ENCODE measurements around the gene CPSF7. TPM values are rescaled to one million over a fixed set of nuclear protein-coding genes. Genes with fewer than 3 reads are reported as not detected.

The CPSF7 gene
- total RNA-seq, 1 donor from 2014 or later = 40.1 TPM

- peak; percentile 96 for DNase-seq (ENCODE audit: low spot score)
- intact Hi-C loops (cut with DNase I) = loop anchor here (1.0 kb wide), 1 partner anchor 29 kb away; the partner anchor contains the start of genes DDB1 and TKFC
Measured at GRCh38 chr11:61361741-61362541, 67.8 kb downstream of the CPSF7 start, which contains the start of the genes CYB561A3 and TMEM138. TSS of gene CYB561A3 (minus strand) at chr11:61361882. CDS start at chr11:61356713, 5,169 bp downstream. TSS of gene TMEM138 (plus strand) at chr11:61362374. CDS start at chr11:61364391, 2,017 bp downstream.

DNA sequence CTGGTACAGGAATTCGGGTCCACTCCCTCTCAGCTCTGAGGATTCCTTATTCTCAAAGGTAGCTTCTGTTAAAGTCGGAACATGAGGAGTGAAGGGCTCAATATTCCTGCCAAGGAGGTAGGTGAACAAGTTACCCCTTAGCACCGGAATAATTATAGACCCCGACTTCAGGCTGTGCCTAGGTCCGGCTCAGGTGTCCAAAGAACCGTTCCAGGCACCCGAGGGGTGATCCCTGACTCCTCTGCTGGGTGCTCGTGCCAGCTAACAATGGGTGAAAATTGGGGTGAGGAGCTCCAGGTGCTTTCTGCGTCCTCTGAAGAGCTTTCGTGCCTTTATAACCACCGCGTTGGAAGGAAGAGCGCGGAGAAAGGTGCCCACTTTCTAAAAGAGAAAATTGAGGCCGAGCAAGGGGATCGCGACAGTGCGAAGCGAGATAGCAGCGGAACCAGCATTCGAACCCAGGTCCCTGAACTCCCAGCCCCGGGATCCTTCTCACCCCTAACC, 68.5 kb downstream of the CPSF7 start:
- no peak for DNase-seq (ENCODE audit: low spot score)
- intact Hi-C loops (cut with DNase I) = no loop called here

GRCh38 chr11:61359516-61359915, 70.3 kb downstream of the CPSF7 start:
- DNase-seq (ENCODE audit: low spot score) = no peak

GRCh38 chr11:61358566-61358965, 71.2 kb downstream of the CPSF7 start:
- no peak for DNase-seq (ENCODE audit: low spot score)

More at GRCh38 chr11:61359516-61359915, 70.3 kb downstream of the CPSF7 start:
- intact Hi-C loops (cut with DNase I) = no loop called here

GRCh38 chr11:61357894-61358239, 71.9 kb downstream of the CPSF7 start:
- intact Hi-C loops (cut with DNase I) = no loop called here

More at GRCh38 chr11:61358566-61358965, 71.2 kb downstream of the CPSF7 start:
- intact Hi-C loops (cut with DNase I) = no loop called here

GRCh38 chr11:61357233-61357893, 72.4 kb downstream of the CPSF7 start:
- no peak for DNase-seq (ENCODE audit: low spot score)
- intact Hi-C loops (cut with DNase I) = no loop called here

More at GRCh38 chr11:61357894-61358239, 71.9 kb downstream of the CPSF7 start:
- no peak for DNase-seq (ENCODE audit: low spot score)

DNA sequence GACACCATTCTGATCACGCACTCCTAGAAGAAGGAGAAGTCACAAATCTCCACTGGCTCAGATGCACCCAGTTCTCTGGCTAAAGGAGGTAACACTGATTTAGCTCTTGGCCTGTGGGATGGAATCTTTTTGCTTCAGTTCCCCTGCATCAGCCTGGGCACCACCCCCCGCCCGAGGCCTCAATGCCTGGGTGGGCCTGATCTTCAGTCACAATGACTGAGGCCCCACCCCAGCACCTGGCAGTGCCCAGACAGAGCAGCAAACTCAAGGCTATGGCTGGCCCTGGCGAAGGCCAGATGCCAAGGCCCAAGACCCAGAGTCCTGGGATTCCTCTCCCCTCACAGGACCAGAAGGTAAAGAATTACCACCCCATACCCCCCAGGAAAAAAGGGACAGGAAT, 73.1 kb downstream of the CPSF7 start:
- intact Hi-C loops (cut with DNase I) = no loop called here
- no peak for DNase-seq (ENCODE audit: low spot score)

DNA sequence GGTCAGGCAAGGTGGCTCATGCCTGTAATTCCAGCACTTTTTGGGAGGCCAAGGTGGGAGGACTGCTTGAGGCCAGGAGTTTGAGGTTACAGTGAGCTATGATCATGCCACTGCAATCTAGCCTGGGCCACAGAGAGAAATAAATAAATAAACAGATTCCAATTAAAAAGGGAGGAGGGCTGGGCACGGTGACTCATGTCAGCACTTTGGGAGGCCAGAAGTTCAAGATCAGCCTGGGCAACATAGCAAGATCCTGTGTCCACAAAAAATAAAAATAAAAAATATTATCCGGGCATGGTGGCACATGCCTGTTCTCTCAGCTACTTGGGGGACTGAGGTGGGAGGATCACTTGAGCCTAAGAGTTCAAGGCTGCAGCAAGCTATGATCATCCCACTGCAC, 75.6 kb downstream of the CPSF7 start:
- DNase-seq (ENCODE audit: low spot score) = no peak
- intact Hi-C loops (cut with DNase I) = no loop called here

DNA sequence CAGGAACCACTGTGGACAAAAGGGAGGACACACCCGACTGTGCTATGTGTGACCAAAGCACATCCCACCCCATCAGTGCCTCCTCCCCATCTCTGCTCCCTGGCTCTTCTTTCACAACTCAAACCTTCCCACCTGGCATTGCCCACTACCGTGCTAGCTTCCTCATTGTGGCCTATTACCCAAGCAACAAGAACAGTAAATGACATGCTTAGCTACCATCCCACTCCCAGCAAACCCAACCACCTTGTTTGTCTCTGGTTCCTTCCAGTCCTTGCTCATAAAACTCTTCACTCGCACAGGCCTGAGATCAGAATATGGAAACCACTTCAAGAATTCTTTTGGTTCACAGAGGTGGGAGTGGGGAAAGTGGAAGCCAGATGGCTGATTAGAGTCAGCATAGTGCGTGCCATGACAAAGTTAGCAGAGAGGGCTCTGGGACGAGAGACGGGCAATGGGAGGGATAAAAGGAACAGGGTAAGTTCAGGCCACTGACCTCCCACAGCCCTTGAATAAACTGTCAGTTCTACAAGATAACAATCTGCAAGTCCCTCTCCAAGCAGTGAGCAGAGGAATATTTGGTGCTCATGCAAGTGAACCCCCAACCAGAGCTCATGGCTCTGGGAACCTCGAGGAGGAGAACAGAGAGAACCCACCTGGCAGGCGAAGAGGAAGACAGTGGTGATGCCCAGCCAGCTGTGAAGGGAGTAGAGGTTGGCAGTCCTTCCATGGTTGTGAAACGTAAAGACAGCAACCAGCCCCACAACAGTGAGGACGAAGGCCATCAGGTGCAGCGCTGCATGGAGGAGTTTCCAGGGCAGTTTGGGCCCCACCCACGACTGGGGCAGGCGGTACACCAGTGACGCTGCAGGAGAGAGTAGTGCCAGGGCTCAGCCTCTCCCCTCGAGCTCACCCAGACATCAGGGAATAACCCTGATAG, 76.4 kb downstream of the CPSF7 start:
- no peak for DNase-seq (ENCODE audit: low spot score)
- intact Hi-C loops (cut with DNase I) = no loop called here

Other genes starting within 250 kb of the CPSF7 start
- gene PGA3, start 226.5 kb downstream of the CPSF7 start, total RNA-seq = 0.24 TPM
- not detected for gene PGA4, start 207.6 kb downstream of the CPSF7 start, total RNA-seq
- not detected for gene PGA5, start 188.8 kb downstream of the CPSF7 start, total RNA-seq
- 0.59 TPM for gene VWCE, start 134.7 kb downstream of the CPSF7 start, total RNA-seq
- gene DDB1, start 96.9 kb downstream of the CPSF7 start, total RNA-seq = 125 TPM
- gene TKFC, start 96.7 kb downstream of the CPSF7 start, total RNA-seq = 21.9 TPM
- gene CYB561A3, start 68.1 kb downstream of the CPSF7 start, total RNA-seq = 11.2 TPM
- gene TMEM138, start 67.6 kb downstream of the CPSF7 start, total RNA-seq = 17.9 TPM
- gene TMEM216, start 37.4 kb downstream of the CPSF7 start, total RNA-seq = 6.3 TPM
- gene SDHAF2, start 149 bp upstream of the CPSF7 start, total RNA-seq = 27.9 TPM
- gene LRRC10B, start 78.8 kb upstream of the CPSF7 start, total RNA-seq = 0.65 TPM
- 9.3 TPM for gene SYT7, start 151.1 kb upstream of the CPSF7 start, total RNA-seq